ENCODE measurements around the gene DIRAS2. TPM values are rescaled to one million over a fixed set of nuclear protein-coding genes. Genes with fewer than 3 reads are reported as not detected.

Gene DIRAS2
- total and polyA plus RNA-seq, 8 donors = 0.10 to 1.1 (median 0.44) TPM; not detected in 3

- Histone ChIP-seq H3K27ac (no peak overlapping the region), H3K4me1 (peaks cover 0 to 8% (median 6%) of the 10 kb centered on the region in 4 donors), H3K36me3 (no peaks in the 10 kb centered on the region), H3K9me3 (no peaks in the 10 kb centered on the region), H3K4me3 (no peak overlapping the region), H3K27me3 (peaks cover 0 to 5% (median 0%) of the 10 kb centered on the region in 3 donors)
- no peak for DNase-seq
- TF ChIP-seq, protein P1, sequence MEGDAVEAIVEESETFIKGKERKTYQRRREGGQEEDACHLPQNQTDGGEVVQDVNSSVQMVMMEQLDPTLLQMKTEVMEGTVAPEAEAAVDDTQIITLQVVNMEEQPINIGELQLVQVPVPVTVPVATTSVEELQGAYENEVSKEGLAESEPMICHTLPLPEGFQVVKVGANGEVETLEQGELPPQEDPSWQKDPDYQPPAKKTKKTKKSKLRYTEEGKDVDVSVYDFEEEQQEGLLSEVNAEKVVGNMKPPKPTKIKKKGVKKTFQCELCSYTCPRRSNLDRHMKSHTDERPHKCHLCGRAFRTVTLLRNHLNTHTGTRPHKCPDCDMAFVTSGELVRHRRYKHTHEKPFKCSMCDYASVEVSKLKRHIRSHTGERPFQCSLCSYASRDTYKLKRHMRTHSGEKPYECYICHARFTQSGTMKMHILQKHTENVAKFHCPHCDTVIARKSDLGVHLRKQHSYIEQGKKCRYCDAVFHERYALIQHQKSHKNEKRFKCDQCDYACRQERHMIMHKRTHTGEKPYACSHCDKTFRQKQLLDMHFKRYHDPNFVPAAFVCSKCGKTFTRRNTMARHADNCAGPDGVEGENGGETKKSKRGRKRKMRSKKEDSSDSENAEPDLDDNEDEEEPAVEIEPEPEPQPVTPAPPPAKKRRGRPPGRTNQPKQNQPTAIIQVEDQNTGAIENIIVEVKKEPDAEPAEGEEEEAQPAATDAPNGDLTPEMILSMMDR (IDR thresholded peaks at IDR 0.05) = no peak
- TF ChIP-seq POLR2AphosphoS5 (IDR thresholded peaks at IDR 0.05) (no peak), EP300 (IDR thresholded peaks at IDR 0.05) (no peak), POLR2A (IDR thresholded peaks at IDR 0.05) (no peak)
- WGBS, 5 donors = 82 to 94% (median 92%) methylated on average over 7 of the region's 7 CpGs
- intact Hi-C loops (cut with DNase I; ENCODE audit: low total_unique reads) = no loop called here
These were observed 31.5 kb downstream of the DIRAS2 start for GRCh38 chr9:90611121-90611520.

DNA sequence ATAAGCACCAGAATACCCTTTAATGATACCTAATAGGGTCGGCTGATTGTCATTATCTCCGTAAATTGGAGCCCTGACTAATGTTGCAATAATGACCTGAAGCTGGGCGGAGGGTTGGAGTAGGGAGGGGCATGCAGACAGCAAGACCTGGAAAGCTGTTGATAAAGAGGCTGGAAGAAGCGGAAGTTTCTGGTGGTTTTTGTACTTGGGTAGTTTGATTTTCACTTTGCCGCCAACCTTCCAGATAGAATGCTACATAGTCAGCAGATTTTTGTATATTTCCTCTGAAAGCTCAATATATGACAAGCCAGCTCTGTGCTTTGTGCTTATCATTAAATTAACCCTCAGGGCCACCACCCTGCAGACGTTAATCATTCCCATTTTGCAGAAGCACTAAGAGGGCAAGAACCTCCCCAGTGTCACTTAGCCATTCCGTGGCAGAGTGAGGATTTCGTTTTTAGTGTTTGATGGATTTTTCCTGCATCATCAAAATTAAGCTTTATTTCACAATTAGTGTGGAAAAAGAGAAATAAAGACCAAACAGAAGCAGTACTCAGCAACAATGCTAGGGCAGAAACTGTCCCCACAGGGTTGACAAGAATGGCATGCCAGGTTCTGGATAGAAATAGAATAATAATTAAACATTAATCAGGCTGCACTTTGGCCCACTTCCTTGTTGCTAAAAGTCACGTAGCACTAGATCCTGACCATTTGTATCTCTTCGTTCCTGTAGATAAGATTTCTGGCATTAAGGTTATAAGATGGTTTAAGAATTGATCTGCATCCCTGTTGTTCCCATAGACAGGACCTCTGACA is 34.7 kb downstream of the DIRAS2 start:
- Histone ChIP-seq H3K27ac (peak overlapping the region in 1 of 5 donors; percentile 49), H3K9me3 (no peaks in the 10 kb centered on the region), H3K4me1 (peaks cover 0 to 8% (median 6%) of the 10 kb centered on the region in 4 donors), H3K27me3 (peaks cover 0 to 5% (median 0%) of the 10 kb centered on the region in 3 donors), H3K36me3 (no peaks in the 10 kb centered on the region), H3K4me3 (no peak overlapping the region)
- TF ChIP-seq POLR2AphosphoS5 (IDR thresholded peaks at IDR 0.05) = no peak
- TF ChIP-seq EP300 (IDR thresholded peaks at IDR 0.05) = no peak
- TF ChIP-seq, protein P1 (IDR thresholded peaks at IDR 0.05) = no peak
- no peak for TF ChIP-seq POLR2A (IDR thresholded peaks at IDR 0.05)
- intact Hi-C loops (cut with DNase I; ENCODE audit: low total_unique reads) = no loop called here
- 26 to 41% (median 39%) methylated on average over 10 of the region's 10 CpGs for WGBS, 5 donors
- peak; percentile 30 to 44 for DNase-seq

DNA sequence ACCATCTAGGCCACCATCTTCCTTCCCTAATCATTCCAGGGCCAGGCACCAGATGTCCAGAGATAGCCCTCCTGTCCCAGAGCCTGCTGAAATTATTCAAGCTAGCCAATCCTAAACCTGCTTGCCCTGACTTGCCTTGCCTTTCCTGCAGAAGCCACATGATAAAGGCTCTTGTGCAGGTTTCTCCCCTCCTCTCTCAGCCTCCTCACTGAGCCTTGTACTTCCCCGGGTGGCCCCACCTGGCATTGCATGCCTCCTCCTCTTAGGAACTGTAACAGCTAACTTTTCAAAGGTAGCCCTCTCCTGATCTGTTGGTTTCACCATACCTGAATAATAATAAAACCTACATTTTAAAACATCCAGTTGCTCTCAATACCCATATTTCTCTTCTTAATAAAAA is 42.6 kb downstream of the DIRAS2 start:
- Histone ChIP-seq H3K27ac (no peak overlapping the region), H3K4me1 (no peaks in the 10 kb centered on the region), H3K36me3 (no peaks in the 10 kb centered on the region), H3K9me3 (no peaks in the 10 kb centered on the region), H3K4me3 (no peak overlapping the region), H3K27me3 (no peaks in the 10 kb centered on the region)
- no peak for DNase-seq
- TF ChIP-seq, protein P1 (IDR thresholded peaks at IDR 0.05) = no peak
- TF ChIP-seq POLR2A (IDR thresholded peaks at IDR 0.05) (no peak), EP300 (IDR thresholded peaks at IDR 0.05) (no peak), POLR2AphosphoS5 (IDR thresholded peaks at IDR 0.05) (no peak)
- 32 to 74% (median 56%) methylated on average over 1 of the region's 1 CpG for WGBS, 5 donors
- intact Hi-C loops (cut with DNase I; ENCODE audit: low total_unique reads) = no loop called here

DNA sequence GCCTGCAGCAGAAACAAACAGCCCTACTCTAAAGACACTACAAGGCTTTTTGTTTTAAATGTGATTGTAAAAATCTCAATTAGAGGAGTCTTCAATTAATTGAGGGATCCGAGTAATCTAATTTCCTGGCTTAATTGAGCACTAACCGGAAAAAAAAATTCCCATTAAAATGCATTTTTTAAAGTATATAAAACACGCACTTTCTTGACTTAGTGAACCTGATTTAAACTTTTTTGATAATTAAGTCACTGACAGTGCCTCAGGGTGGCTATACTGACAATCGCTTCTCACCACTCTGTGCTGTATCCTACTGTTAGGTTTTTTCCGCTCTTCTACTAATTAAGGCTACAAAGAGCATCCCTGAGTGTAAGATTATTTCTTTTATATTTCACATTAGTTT is 44.4 kb downstream of the DIRAS2 start:
- WGBS, 5 donors = 92 to 96% (median 94%) methylated on average over 5 of the region's 5 CpGs
- Histone ChIP-seq H3K4me3 (no peak overlapping the region), H3K27ac (no peak overlapping the region), H3K4me1 (no peaks in the 10 kb centered on the region), H3K9me3 (peaks cover 0 to 10% (median 2%) of the 10 kb centered on the region in 4 donors), H3K36me3 (no peaks in the 10 kb centered on the region), H3K27me3 (no peaks in the 10 kb centered on the region)
- no peak for TF ChIP-seq EP300 (IDR thresholded peaks at IDR 0.05)
- no peak for TF ChIP-seq POLR2AphosphoS5 (IDR thresholded peaks at IDR 0.05)
- no peak for TF ChIP-seq POLR2A (IDR thresholded peaks at IDR 0.05)
- TF ChIP-seq, protein P1 (IDR thresholded peaks at IDR 0.05) = no peak
- intact Hi-C loops (cut with DNase I; ENCODE audit: low total_unique reads) = no loop called here
- DNase-seq = no peak

All from stomach (tissue), 9 donors.